ENCODE data around the gene PIK3R6. TPM values are rescaled to one million over a fixed set of nuclear protein-coding genes. Genes with fewer than 3 reads are reported as not detected.

PIK3R6 gene
- total RNA-seq, 1 donor from 2014 or later, result not detected

DNA sequence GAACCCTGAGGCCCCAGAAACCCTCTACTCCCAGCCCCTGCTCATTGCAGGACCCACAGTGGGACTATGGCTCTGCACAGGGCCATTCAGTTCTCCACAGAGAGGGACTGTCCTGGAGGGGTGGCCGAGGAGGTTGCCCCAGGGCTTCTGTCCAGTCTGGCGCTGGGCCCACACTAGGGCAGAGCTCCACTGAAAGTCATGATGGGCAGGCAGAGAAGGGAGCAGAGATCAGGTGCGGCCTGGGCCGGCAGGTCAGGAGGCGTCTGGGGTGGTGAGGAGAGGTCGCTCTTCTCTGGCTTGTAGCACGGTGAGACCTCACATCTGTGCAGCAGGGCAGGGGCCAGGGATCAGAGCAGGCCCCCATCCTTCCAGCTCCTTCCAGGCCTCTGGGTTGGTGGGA, 13.0 kb upstream of the PIK3R6 start:
- H3K9me3 Mint-ChIP-seq (ENCODE audit: unreplicated experiment), result no peaks in the 10 kb centered on the region
- TF ChIP-seq, protein P1, sequence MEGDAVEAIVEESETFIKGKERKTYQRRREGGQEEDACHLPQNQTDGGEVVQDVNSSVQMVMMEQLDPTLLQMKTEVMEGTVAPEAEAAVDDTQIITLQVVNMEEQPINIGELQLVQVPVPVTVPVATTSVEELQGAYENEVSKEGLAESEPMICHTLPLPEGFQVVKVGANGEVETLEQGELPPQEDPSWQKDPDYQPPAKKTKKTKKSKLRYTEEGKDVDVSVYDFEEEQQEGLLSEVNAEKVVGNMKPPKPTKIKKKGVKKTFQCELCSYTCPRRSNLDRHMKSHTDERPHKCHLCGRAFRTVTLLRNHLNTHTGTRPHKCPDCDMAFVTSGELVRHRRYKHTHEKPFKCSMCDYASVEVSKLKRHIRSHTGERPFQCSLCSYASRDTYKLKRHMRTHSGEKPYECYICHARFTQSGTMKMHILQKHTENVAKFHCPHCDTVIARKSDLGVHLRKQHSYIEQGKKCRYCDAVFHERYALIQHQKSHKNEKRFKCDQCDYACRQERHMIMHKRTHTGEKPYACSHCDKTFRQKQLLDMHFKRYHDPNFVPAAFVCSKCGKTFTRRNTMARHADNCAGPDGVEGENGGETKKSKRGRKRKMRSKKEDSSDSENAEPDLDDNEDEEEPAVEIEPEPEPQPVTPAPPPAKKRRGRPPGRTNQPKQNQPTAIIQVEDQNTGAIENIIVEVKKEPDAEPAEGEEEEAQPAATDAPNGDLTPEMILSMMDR (IDR thresholded peaks at IDR 0.05), result no peak
- H3K4me3 Mint-ChIP-seq (ENCODE audit: unreplicated experiment), result no peak overlapping the region
- peaks cover 18% of the 10 kb centered on the region for H3K27me3 Mint-ChIP-seq (ENCODE audit: unreplicated experiment)
- no peak for DNase-seq (ENCODE audit: extremely low spot score, unreplicated experiment)
- no peak overlapping the region for H3K27ac Mint-ChIP-seq (ENCODE audit: unreplicated experiment)
- H3K4me1 Mint-ChIP-seq (ENCODE audit: unreplicated experiment), result no peaks in the 10 kb centered on the region
- H3K36me3 Mint-ChIP-seq (ENCODE audit: unreplicated experiment), result no peaks in the 10 kb centered on the region

DNA sequence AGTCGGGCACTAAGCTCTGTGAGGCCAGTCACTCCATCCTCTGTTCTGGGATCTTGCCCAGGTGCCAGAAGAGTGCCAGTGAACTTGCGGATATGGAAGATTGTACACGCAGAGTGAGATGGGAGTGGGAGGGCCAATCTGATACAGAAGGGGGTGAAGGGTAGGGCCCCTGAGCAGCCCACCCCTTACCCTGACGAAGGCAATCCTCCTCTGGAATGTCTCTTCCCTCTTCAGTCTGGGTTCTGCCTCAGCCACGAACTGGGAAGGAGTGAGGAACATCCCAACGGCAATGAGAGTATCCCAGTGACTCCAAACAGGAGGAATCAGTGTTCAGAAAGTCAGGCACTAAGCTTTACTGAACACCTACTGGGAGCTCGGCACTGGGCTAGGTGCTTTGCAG, 11.9 kb upstream of the PIK3R6 start:
- Mint-ChIP-seq H3K4me1 (ENCODE audit: unreplicated experiment) (no peaks in the 10 kb centered on the region), H3K27ac (ENCODE audit: unreplicated experiment) (no peak overlapping the region), H3K4me3 (ENCODE audit: unreplicated experiment) (no peak overlapping the region), H3K27me3 (ENCODE audit: unreplicated experiment) (peaks cover 26% of the 10 kb centered on the region), H3K9me3 (ENCODE audit: unreplicated experiment) (no peaks in the 10 kb centered on the region), H3K36me3 (ENCODE audit: unreplicated experiment) (no peaks in the 10 kb centered on the region)
- TF ChIP-seq, protein P1 (IDR thresholded peaks at IDR 0.05), result no peak
- no peak for DNase-seq (ENCODE audit: extremely low spot score, unreplicated experiment)

DNA sequence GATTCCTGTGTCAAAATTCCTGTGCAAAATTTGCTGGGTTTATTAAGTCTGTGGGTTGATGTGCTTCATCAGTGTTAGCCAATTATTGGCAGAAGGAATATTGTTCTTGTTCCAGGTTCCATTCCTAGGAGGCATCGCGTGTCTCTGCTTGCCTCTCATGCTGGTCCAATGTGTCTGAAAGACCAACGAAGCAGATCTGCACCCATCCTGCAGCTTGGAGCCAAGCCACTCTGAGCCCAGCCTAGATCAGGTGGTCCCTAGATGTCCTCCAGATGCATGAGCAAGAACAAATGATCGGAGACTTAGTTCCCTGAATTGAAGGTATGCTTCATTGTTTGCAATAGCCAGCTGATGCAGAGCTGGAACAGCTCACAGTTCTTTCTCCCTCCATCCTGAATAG, 10.5 kb upstream of the PIK3R6 start:
- TF ChIP-seq, protein P1 (IDR thresholded peaks at IDR 0.05), result no peak
- Mint-ChIP-seq H3K27ac (ENCODE audit: unreplicated experiment) (no peak overlapping the region), H3K4me3 (ENCODE audit: unreplicated experiment) (no peak overlapping the region), H3K27me3 (ENCODE audit: unreplicated experiment) (peaks cover 26% of the 10 kb centered on the region), H3K4me1 (ENCODE audit: unreplicated experiment) (no peaks in the 10 kb centered on the region), H3K9me3 (ENCODE audit: unreplicated experiment) (no peaks in the 10 kb centered on the region), H3K36me3 (ENCODE audit: unreplicated experiment) (no peaks in the 10 kb centered on the region)
- no peak for DNase-seq (ENCODE audit: extremely low spot score, unreplicated experiment)

DNA sequence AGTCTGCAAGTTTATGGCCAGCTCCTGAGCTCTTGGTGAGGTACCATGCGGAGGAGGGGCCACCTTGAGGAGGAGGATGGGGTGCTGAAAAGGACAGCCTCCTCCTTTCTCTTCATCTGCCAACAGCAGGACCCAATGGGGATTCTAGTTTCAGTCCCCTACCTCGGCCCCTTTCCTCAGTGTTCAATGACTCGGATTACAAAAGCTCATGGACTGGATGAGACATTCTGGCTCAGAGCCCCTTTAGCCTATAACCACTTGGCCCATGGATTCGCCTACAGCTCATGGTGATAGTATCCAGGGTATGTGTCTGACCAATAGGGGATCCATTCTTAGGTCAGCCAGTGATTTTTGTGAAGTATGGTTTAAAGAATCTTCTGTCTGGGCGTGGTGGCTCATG, 8.5 kb upstream of the PIK3R6 start:
- TF ChIP-seq, protein P1 (IDR thresholded peaks at IDR 0.05), result no peak
- Mint-ChIP-seq H3K9me3 (ENCODE audit: unreplicated experiment) (no peaks in the 10 kb centered on the region), H3K27me3 (ENCODE audit: unreplicated experiment) (peaks cover 30% of the 10 kb centered on the region), H3K27ac (ENCODE audit: unreplicated experiment) (no peak overlapping the region), H3K36me3 (ENCODE audit: unreplicated experiment) (no peaks in the 10 kb centered on the region), H3K4me3 (ENCODE audit: unreplicated experiment) (no peak overlapping the region), H3K4me1 (ENCODE audit: unreplicated experiment) (no peaks in the 10 kb centered on the region)
- DNase-seq (ENCODE audit: extremely low spot score, unreplicated experiment), result no peak

DNA sequence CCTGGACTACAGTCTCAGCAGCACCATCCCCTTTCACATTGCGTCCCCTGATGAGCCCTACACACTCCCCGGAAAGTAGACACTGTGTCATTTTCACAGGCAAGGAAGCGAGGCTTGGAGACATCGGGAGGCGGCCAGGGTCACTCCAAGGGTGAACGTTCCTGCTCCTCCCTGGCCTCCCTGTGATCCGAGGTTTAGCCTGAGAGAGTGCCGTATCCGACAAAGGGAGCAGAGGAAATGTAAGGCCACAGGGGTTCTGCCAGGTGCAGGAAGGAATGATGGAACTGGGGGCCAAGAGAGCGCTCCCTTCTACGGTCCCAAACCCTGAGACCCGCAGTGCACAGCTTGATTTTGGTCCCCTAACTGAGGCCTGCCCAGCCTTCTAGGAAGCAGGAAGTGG, 8.0 kb upstream of the PIK3R6 start:
- TF ChIP-seq, protein P1 (IDR thresholded peaks at IDR 0.05), result no peak
- H3K36me3 Mint-ChIP-seq (ENCODE audit: unreplicated experiment), result no peaks in the 10 kb centered on the region
- H3K4me3 Mint-ChIP-seq (ENCODE audit: unreplicated experiment), result no peak overlapping the region
- no peaks in the 10 kb centered on the region for H3K9me3 Mint-ChIP-seq (ENCODE audit: unreplicated experiment)
- DNase-seq (ENCODE audit: extremely low spot score, unreplicated experiment), result no peak
- H3K27me3 Mint-ChIP-seq (ENCODE audit: unreplicated experiment), result peaks cover 34% of the 10 kb centered on the region
- no peak overlapping the region for H3K27ac Mint-ChIP-seq (ENCODE audit: unreplicated experiment)
- H3K4me1 Mint-ChIP-seq (ENCODE audit: unreplicated experiment), result no peaks in the 10 kb centered on the region

All from osteocyte (in vitro differentiated cells).